ENCODE data around the gene ELMO1. TPM values are rescaled to one million over a fixed set of nuclear protein-coding genes. Genes with fewer than 3 reads are reported as not detected.
A peak's percentile ranks its signal among the peaks of the same experiment; 100 is the strongest.

ELMO1 gene
- total RNA-seq, 1 donor from 2014 or later = 60.1 TPM

- H3K9me3 ChIP-seq = no peaks in the 10 kb centered on the region
- no peak for TF ChIP-seq CTCF (IDR thresholded peaks at IDR 0.05)
- H3K27me3 ChIP-seq (ENCODE audit: low read depth) = no peaks in the 10 kb centered on the region
- H3K4me1 ChIP-seq = peaks cover 24% of the 10 kb centered on the region
- ATAC-seq (peak; percentile 39 to 43), DNase-seq (no peak)
- peak overlapping the region; percentile 41 for H3K27ac ChIP-seq
- H3K36me3 ChIP-seq = peaks cover 23% of the 10 kb centered on the region
- H3K4me3 ChIP-seq = no peak overlapping the region
- intact Hi-C loops (cut with DNase I) = no loop called here
Measured at GRCh38 chr7:37259319-37259821, 189.3 kb downstream of the ELMO1 start.

DNA sequence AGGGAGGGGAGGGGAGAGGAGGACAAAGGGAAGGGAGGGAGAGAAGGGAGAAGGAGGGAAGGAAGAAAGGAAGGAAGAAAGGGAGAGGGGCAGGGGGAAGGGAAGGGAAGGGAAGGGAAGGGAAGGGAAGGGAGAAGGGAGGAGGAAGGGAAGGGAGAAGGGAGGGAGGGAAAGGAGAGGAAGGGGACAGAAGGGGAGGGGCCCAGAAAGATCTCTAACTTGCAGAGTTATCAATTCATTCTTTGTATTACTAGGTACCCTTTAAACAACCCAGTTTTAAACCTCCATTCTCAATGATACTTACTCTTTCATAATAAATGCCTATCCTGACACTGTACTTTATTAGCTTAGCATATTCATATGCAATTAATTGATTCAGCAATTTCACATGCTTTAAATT, 192.0 kb downstream of the ELMO1 start:
- Histone ChIP-seq H3K4me1 (peaks cover 25% of the 10 kb centered on the region), H3K4me3 (no peak overlapping the region), H3K27me3 (ENCODE audit: low read depth) (no peaks in the 10 kb centered on the region), H3K27ac (no peak overlapping the region), H3K36me3 (peaks cover 27% of the 10 kb centered on the region), H3K9me3 (no peaks in the 10 kb centered on the region)
- DNase-seq = no peak
- ATAC-seq = no peak
- intact Hi-C loops (cut with DNase I) = no loop called here
- TF ChIP-seq CTCF (IDR thresholded peaks at IDR 0.05) = no peak

- Histone ChIP-seq H3K4me1 (peaks cover 22% of the 10 kb centered on the region), H3K27me3 (ENCODE audit: low read depth) (no peaks in the 10 kb centered on the region), H3K36me3 (peaks cover 27% of the 10 kb centered on the region), H3K4me3 (no peak overlapping the region), H3K9me3 (no peaks in the 10 kb centered on the region), H3K27ac (no peak overlapping the region)
- ATAC-seq = no peak
- no peak for TF ChIP-seq CTCF (IDR thresholded peaks at IDR 0.05)
- DNase-seq = no peak
- intact Hi-C loops (cut with DNase I) = no loop called here
Measured at GRCh38 chr7:37255327-37255944, 193.2 kb downstream of the ELMO1 start.

- H3K27ac ChIP-seq = no peak overlapping the region
- H3K4me3 ChIP-seq = no peak overlapping the region
- no peak for TF ChIP-seq CTCF (IDR thresholded peaks at IDR 0.05)
- no peak for ATAC-seq
- DNase-seq = no peak
- peaks cover 16% of the 10 kb centered on the region for H3K36me3 ChIP-seq
- H3K4me1 ChIP-seq = peaks cover 9% of the 10 kb centered on the region
- no peaks in the 10 kb centered on the region for H3K9me3 ChIP-seq
- intact Hi-C loops (cut with DNase I) = no loop called here
- H3K27me3 ChIP-seq (ENCODE audit: low read depth) = no peaks in the 10 kb centered on the region
Measured at GRCh38 chr7:37251222-37251621, 197.4 kb downstream of the ELMO1 start.

- no peaks in the 10 kb centered on the region for H3K9me3 ChIP-seq
- no peak overlapping the region for H3K4me3 ChIP-seq
- H3K4me1 ChIP-seq = peaks cover 9% of the 10 kb centered on the region
- DNase-seq (no peak), ATAC-seq (no peak)
- H3K27ac ChIP-seq = no peak overlapping the region
- H3K27me3 ChIP-seq (ENCODE audit: low read depth) = no peaks in the 10 kb centered on the region
- no peak for TF ChIP-seq CTCF (IDR thresholded peaks at IDR 0.05)
- peaks cover 2% of the 10 kb centered on the region for H3K36me3 ChIP-seq
- intact Hi-C loops (cut with DNase I) = no loop called here
Measured at GRCh38 chr7:37249240-37249639, 199.4 kb downstream of the ELMO1 start.

Measured in lower lobe of right lung (tissue), 2 donors.